ENCODE results near the gene LENEP.

LENEP gene

GRCh38 chr1:154954541-154954940 lies 38.8 kb upstream of the LENEP start:
- peaks cover 11% of the 10 kb centered on the region; the same call in 1 of the 2 replicates for H3K36me3 ChIP-seq (ENCODE audit: insufficient read depth, low read length)
- H3K27me3 ChIP-seq (ENCODE audit: insufficient read depth, low read length, poor library complexity, severe bottlenecking), result no peaks in the 10 kb centered on the region
- H3K9ac ChIP-seq (ENCODE audit: low read depth, low read length, poor library complexity, severe bottlenecking), result peak overlapping the region; percentile 84
- TF ChIP-seq CTCF (conservative IDR thresholded peaks at IDR 0.05; ENCODE audit: low read length), result no peak
- TF ChIP-seq EZH2phosphoT487 (IDR thresholded peaks at IDR 0.05; ENCODE audit: borderline replicate concordance), result no peak
- peak overlapping the region; percentile 86 for H3K4me2 ChIP-seq (ENCODE audit: low read depth, low read length, poor library complexity, severe bottlenecking)
- H3K4me3 ChIP-seq (ENCODE audit: low read length, poor library complexity, severe bottlenecking), result peak overlapping the region; percentile 86
- H3K9me2 ChIP-seq (replicated peaks; ENCODE audit: low read depth, low read length), result no peaks in the 10 kb centered on the region
- peaks cover 73% of the 10 kb centered on the region for H3K4me1 ChIP-seq (ENCODE audit: insufficient read depth, low read length, poor library complexity, severe bottlenecking)
- H3F3A ChIP-seq (ENCODE audit: low read depth), result peaks cover 10% of the 10 kb centered on the region; the same call in 1 of the 2 replicates
- no peaks in the 10 kb centered on the region for H3K9me3 ChIP-seq (ENCODE audit: insufficient read depth, low read depth, low read length)
- peaks cover 84% of the 10 kb centered on the region for H3K79me2 ChIP-seq (ENCODE audit: insufficient read depth, low read length)
- no peak overlapping the region for H2AFZ ChIP-seq (ENCODE audit: low read length)
- H4K20me1 ChIP-seq (ENCODE audit: insufficient read depth, low read length, poor library complexity, severe bottlenecking), result peaks cover 22% of the 10 kb centered on the region

- no peaks in the 10 kb centered on the region for H3K9me2 ChIP-seq (replicated peaks; ENCODE audit: low read depth, low read length)
- H3K4me1 ChIP-seq (ENCODE audit: insufficient read depth, low read length, poor library complexity, severe bottlenecking), result peaks cover 75% of the 10 kb centered on the region
- peak overlapping the region; percentile 86 for H3K4me3 ChIP-seq (ENCODE audit: low read length, poor library complexity, severe bottlenecking)
- peak overlapping the region; percentile 86 for H3K4me2 ChIP-seq (ENCODE audit: low read depth, low read length, poor library complexity, severe bottlenecking)
- H3F3A ChIP-seq (ENCODE audit: low read depth), result peaks cover 10% of the 10 kb centered on the region; the same call in 1 of the 2 replicates
- H3K9ac ChIP-seq (ENCODE audit: low read depth, low read length, poor library complexity, severe bottlenecking), result peak overlapping the region; percentile 84
- H4K20me1 ChIP-seq (ENCODE audit: insufficient read depth, low read length, poor library complexity, severe bottlenecking), result peaks cover 24% of the 10 kb centered on the region
- peaks cover 88% of the 10 kb centered on the region for H3K79me2 ChIP-seq (ENCODE audit: insufficient read depth, low read length)
- no peak for TF ChIP-seq CTCF (conservative IDR thresholded peaks at IDR 0.05; ENCODE audit: low read length)
- H2AFZ ChIP-seq (ENCODE audit: low read length), result no peak overlapping the region
- no peaks in the 10 kb centered on the region for H3K9me3 ChIP-seq (ENCODE audit: insufficient read depth, low read depth, low read length)
- H3K36me3 ChIP-seq (ENCODE audit: insufficient read depth, low read length), result peaks cover 11% of the 10 kb centered on the region; the same call in 1 of the 2 replicates
- no peaks in the 10 kb centered on the region for H3K27me3 ChIP-seq (ENCODE audit: insufficient read depth, low read length, poor library complexity, severe bottlenecking)
Measured at GRCh38 chr1:154955039-154955717, 38.2 kb upstream of the LENEP start.

GRCh38 chr1:154955718-154956543 lies 37.5 kb upstream of the LENEP start, which contains the start of gene PBXIP1:
Gene PBXIP1, minus strand, starts transcription at chr1:154956099. Its CDS starts 2,378 bp downstream, at chr1:154953721.
- H4K20me1 ChIP-seq (ENCODE audit: insufficient read depth, low read length, poor library complexity, severe bottlenecking), result peaks cover 25% of the 10 kb centered on the region
- no peaks in the 10 kb centered on the region for H3K9me2 ChIP-seq (replicated peaks; ENCODE audit: low read depth, low read length)
- peaks cover 10% of the 10 kb centered on the region; the same call in 1 of the 2 replicates for H3F3A ChIP-seq (ENCODE audit: low read depth)
- H3K79me2 ChIP-seq (ENCODE audit: insufficient read depth, low read length), result peaks cover 88% of the 10 kb centered on the region
- no peaks in the 10 kb centered on the region for H3K9me3 ChIP-seq (ENCODE audit: insufficient read depth, low read depth, low read length)
- H3K4me3 ChIP-seq (ENCODE audit: low read length, poor library complexity, severe bottlenecking), result peak within 1 kb of the TSS; percentile 86
- peak within 1 kb of the TSS; percentile 86 for H3K4me2 ChIP-seq (ENCODE audit: low read depth, low read length, poor library complexity, severe bottlenecking)
- peaks cover 3% of the 10 kb centered on the region; the same call in 1 of the 2 replicates for H3K36me3 ChIP-seq (ENCODE audit: insufficient read depth, low read length)
- 0 out of 2 replicates have a peak within 1 kb of the TSS, but pooled peaks have one; percentile 19 for H2AFZ ChIP-seq (ENCODE audit: low read length)
- TF ChIP-seq CTCF (conservative IDR thresholded peaks at IDR 0.05; ENCODE audit: low read length) (peak; percentile 56), EZH2phosphoT487 (IDR thresholded peaks at IDR 0.05; ENCODE audit: borderline replicate concordance) (no peak)
- H3K9ac ChIP-seq (ENCODE audit: low read depth, low read length, poor library complexity, severe bottlenecking), result peak within 1 kb of the TSS; percentile 84
- peaks cover 73% of the 10 kb centered on the region for H3K4me1 ChIP-seq (ENCODE audit: insufficient read depth, low read length, poor library complexity, severe bottlenecking)
- H3K27me3 ChIP-seq (ENCODE audit: insufficient read depth, low read length, poor library complexity, severe bottlenecking), result no peaks in the 10 kb centered on the region
